GM21390 (cell line): Measurements from ENCODE around the gene ITM2A.

ENCODE experiments used
- ATAC-seq: cut with Tn5 transposase; IDR thresholded peaks from one replicate; pipeline ENCODE4 v1.9.1; 2021; ENCODE audit not compliant: unreplicated experiment

Gene ITM2A

GRCh38 chrX:79325263-79325958, 41.7 kb downstream of the ITM2A start:
- ATAC-seq = no peak
